Hematopoietic multipotent progenitor cell treated with erythropoietin and hydrocortisone succinate and interleukin-3 and kit ligand, for 17 days (in vitro differentiated cells): ENCODE measurements around the gene GMDS.
"Not testable (repeated sequence)": the region's sequence is repeated elsewhere in the genome, so short reads cannot be mapped to it uniquely, and the experiment has no call there.

ENCODE experiments used
- DNase-seq: peaks from one replicate; pipeline ENCODE4 v3.0.0-alpha.2; 2015; ENCODE audit warnings: low spot score

Gene GMDS

DNA sequence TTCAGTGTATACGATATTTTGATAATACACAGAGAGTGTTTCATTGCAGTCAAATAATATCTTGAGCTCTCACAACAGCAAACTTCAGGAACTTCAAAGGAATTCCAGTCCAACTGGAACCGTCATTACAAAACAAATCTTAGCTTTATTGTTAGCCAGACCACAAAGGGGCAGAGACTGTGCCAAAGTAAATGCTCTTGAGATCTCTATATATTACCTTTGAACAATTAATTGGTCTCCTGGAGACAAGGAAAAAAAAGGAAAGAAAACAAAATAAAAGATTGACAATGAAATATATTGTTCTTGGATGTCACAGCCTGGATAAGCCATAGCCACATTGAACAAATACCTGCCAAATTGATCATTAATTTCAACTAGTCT, 565.7 kb downstream of the GMDS start:
- no peak for DNase-seq

- DNase-seq: no peak
Observed at GRCh38 chr6:1679031-1679687, 566.2 kb downstream of the GMDS start.

GRCh38 chr6:1678201-1678600, 567.2 kb downstream of the GMDS start:
- DNase-seq: no peak

DNA sequence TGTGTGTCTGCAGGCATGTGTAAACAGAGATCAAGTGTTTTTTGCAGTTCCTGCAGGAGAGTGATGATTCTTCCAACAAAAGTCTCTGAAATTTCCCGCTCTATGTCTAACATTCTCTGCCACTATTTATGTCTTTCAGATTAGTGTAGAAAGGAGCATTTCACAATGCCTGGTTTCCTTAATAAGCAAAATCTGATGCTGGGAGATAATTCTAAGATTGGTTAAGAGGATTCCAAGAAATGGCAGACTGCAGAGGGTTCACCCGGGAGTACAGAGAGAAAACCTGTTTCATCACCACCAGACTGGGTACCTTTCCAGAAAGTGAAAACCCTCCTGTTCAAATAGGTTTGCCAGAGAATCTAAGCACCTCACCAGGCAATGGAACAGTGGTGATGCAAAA, 573.0 kb downstream of the GMDS start:
- no peak for DNase-seq

GRCh38 chr6:1670711-1671462, 574.5 kb downstream of the GMDS start:
- DNase-seq: no peak

DNA sequence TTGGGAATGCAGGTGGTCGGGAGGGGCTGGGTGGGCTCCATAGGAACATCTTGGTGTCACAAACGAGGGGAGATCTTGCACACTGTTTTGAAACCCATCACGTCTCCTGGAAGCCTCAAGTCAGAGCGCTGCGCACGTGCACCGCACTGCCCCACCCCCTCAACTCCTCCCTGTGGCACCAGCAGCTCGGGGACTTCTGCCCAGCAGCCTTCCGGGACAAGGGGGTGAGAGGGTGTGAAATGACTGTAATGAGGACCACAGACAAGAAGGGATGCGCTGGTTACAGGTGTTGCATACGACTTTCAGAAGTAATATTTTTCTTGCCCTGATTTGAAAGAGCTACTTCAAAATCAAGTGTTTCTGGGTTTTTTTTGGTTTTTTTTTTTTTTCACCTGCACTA, 575.4 kb downstream of the GMDS start:
- DNase-seq: no peak

- not testable (repeated sequence) for DNase-seq
Observed at GRCh38 chr6:1668456-1668855, 576.9 kb downstream of the GMDS start.

DNA sequence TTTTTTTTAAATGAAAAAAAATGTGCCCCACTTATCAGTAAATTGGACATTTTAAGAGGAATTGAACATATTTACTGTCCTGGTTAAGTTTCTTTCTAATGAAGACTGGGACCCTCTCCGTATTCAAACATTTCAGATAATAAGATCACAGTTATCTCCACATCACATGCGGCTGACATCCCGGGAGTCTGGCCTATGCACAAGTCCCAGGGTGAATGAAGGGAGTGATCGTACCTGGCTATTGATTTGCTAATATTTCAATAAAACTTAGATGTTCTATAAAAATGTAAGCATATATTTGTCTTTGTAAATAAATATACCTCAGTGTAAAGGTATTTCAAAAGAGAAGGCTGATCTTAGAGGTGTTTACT, 577.6 kb downstream of the GMDS start:
- no peak for DNase-seq

- no peak for DNase-seq
Observed at GRCh38 chr6:1667012-1667804, 578.2 kb downstream of the GMDS start.

DNA sequence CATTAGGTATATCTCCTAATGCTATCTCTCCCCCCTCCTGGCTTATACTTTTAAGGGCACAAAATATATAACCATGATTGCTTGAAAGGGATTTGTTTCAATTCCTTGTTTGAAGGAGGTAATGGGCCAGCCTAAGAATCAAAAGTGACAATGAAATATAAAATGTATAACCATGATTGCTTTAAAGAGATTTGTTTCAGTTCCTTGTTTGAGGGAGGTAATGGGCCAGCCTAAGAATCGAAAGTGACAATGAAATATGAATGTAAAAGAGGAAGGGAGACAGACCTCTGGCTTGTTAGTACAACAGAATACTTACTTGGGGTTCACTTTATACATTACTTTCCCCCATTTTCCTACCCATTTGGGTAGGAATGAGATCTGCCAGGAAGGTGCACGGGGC, 580.2 kb downstream of the GMDS start:
- no peak for DNase-seq

DNA sequence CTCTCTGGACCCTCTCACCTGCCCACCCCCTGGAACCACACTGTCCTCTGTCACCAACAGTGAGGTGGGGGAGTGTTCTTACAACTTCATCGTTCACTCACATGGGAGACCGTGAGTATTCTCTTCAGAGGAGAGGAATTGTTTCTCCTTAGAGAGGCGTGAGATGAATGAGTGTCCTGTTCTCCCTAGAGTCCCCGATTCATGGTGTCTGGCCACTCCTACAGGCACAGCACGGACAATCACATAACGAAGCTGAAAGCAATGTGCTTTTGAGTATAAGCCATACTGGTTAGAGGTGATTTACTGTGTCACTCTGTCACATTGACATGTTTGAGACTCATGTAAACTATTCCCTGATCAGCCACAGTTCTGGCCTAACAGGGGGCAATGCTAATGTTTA, 581.1 kb downstream of the GMDS start:
- DNase-seq: no peak

DNA sequence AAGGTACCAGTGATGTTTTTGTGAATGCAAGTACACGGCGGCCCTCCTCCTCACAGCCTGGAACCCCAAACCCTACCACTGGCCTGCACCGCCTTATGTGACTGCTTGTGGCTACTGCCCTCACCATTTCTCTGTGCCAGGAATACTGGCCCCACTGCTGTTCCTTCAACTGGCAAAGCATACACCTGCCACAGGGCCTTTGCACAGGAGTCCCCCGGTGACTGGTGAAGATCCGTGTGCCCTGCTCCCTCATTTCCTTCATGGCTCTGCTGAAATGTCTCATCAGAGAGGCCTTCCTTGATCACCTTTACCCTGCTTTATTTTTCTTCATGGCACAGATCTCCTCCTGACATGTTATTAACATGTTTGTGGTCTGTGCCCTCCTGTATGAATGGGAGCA, 581.9 kb downstream of the GMDS start:
- DNase-seq: no peak

GRCh38 chr6:1662534-1662933, 582.9 kb downstream of the GMDS start:
- no peak for DNase-seq

DNA sequence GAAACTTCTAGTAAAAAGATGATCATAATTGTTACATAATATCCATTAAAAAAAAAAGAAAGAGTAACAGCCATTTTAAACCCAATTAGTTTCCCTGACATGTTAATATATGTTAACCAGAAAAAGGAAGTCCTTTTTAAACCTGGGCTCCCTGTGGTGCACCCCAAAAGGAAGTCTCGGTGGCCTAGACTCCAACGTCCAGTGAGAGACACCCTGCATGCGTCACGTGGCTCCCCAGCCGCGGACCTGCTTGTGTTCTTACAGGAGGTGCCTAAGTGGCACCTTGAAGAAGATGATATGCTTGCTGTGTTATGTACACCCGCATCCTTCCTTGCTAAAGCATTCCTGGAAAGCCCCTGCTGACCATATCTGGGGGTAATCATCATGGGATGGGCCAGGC, 585.6 kb downstream of the GMDS start:
- no peak for DNase-seq

DNA sequence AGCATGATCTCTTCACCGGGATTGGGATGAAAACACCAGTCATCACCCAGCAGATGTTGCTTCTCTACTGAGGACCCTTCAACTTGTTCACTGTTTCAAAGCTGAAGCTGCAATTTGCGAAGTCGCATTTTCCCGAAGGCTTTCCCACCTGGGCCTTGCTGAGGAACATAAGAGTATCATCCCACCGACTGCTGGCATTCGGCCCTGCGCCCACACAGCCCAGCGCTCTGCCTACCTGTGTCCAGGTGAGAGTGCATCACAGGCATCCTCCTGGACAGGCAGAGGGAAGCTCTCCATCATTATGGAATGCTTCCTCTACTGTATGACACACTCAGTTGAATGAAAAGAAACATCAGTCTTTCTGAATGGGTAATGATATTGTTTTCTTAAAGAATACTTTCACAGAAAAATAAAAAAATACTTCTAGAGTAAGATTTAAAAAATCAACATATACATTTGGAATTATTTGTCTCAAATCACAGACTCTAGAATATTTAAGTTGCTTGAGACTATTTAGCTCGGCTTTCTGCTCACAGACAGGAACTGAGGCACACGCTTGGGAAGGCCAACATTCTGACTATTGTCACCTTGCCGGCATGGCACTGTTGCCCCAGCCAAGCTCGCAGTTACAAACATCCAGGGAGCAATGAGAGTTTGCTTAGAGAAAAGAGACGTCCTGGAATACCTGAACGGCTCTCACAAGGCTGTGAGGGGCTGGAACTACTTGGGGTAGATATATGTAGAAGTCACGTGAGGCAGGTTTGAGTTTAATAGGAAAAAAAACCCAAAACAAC, 587.0 kb downstream of the GMDS start:
- DNase-seq: no peak

GRCh38 chr6:1657771-1658165, 587.6 kb downstream of the GMDS start:
- DNase-seq: no peak

DNA sequence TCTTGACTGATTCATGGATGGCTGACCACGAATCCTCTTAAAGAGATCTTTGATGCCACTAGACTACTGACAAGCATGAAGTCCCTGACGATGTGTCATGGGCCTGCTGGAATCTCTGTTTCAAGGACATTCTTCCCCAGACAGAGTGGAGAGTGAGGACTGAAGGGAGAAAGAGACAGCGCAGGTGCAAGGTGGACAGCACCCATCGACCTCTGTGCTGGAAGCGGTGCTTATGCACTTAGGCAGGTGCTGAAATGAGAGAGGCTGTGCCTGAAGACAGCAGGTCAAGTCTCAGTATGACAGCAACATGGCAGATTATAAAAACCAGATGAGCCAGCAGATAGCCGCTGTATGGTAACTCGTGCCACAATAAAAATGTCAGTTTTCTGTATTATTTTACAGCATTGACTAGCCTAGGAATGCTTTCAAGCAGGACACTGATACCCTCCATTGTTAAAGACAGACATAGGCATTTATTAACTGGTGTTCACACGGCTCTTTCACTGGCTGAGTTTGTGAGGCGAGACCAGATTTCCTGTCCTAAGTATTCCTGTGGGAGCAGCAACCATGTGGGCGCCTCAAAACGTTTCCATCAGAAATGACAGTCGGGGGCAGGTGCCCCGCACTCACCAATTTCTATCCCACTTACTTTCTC, 588.2 kb downstream of the GMDS start:
- DNase-seq: no peak

GRCh38 chr6:1654054-1654453, 591.4 kb downstream of the GMDS start:
- DNase-seq: no peak

DNA sequence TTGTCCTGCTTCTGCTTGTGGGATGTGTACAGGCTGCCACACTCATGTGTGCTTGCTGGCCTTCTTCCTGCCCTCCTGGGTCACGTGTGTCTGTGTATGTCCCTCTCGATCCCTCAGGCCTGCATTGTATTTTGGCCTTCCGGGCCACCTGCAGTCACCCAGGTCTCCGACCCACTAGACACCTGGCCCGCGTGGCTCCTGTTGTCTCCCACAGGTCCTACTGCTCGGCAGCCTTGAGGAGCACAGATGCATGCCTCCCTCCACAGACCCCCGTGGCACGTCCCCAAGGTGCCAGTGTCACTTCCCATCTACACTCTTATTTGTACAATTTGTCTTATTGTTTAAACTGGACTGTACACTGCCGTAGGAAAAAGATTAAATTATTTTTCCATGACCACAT, 592.6 kb downstream of the GMDS start:
- DNase-seq: no peak

DNA sequence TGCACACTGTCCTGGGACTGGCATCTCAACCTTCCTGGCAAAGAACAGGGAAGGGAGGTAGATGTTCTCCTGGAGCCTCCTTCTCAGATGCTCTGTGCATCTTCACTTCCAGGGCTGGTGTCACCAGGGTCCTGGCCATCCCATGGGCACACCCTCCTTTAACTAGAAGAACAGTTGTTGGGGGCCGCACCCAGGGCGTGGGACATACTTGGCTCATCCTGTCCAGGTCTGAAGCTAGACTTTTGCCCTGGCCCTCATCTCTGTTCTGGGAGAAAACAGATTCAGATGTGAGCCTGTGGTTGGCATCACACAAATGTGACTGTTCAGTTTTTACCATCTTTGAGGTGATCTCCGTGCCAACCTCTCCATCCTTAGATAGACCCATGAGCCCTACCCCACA, 594.0 kb downstream of the GMDS start:
- DNase-seq: no peak

DNA sequence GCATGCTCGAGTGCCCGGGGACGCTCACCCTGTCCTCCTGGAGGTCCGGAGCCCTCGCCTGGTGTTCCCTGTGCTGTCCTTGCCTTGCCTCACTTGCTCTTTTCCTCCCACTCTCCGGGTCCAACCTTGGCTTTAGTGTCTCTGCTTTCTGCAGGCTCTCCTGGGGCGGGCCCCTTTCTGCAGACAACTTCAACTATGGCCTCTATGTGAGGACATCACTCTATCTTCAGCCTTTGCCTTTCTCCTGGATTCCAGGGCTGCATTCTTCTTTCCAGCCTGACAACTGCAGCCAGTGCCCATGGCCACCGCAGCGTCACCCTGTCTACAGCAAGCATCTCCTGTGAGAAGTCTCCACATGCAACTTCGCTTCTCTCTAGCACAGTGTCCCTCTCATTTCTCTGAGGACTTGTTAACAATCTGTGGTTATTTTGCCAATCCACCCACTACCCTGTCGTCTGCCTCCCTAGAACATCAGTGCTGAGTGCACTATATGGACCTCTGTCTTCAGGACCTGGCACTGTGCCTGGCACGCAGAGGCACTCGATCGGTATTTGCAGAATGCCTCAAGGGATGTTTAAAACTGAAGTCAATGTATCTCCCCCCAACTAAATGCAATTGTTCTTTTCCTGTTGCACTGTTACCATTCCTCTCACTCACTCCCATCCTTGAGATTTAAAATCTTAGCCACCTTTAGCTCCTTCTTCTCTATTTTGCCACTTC, 599.8 kb downstream of the GMDS start:
- no peak for DNase-seq
